Measurements from ENCODE around the gene ANKS1B.
"Not testable (repeated sequence)": the region's sequence is repeated elsewhere in the genome, so short reads cannot be mapped to it uniquely, and the experiment has no call there.

ANKS1B gene

GRCh38 chr12:99598785-99599184 lies 386.0 kb downstream of the ANKS1B start:
- no peak for DNase-seq (ENCODE audit: low spot score)

GRCh38 chr12:99596762-99597161 lies 388.0 kb downstream of the ANKS1B start:
- DNase-seq (ENCODE audit: low spot score), result no peak

- not testable (repeated sequence) for DNase-seq (ENCODE audit: low spot score)
These were observed 407.6 kb downstream of the ANKS1B start for GRCh38 chr12:99577125-99577524.

GRCh38 chr12:99573980-99574379 lies 410.8 kb downstream of the ANKS1B start:
- DNase-seq (ENCODE audit: low spot score), result no peak

- no peak for DNase-seq (ENCODE audit: low spot score)
These were observed 417.7 kb downstream of the ANKS1B start for GRCh38 chr12:99567072-99567471.

- no peak for DNase-seq (ENCODE audit: low spot score)
These were observed 426.6 kb downstream of the ANKS1B start for GRCh38 chr12:99558109-99558508.

- DNase-seq (ENCODE audit: low spot score), result no peak
These were observed 431.3 kb downstream of the ANKS1B start for GRCh38 chr12:99553461-99553860.

GRCh38 chr12:99552022-99552421 lies 432.7 kb downstream of the ANKS1B start:
- no peak for DNase-seq (ENCODE audit: low spot score)

GRCh38 chr12:99549651-99550050 lies 435.1 kb downstream of the ANKS1B start:
- no peak for DNase-seq (ENCODE audit: low spot score)

GRCh38 chr12:99549196-99549595 lies 435.5 kb downstream of the ANKS1B start:
- no peak for DNase-seq (ENCODE audit: low spot score)

GRCh38 chr12:99544457-99544856 lies 440.3 kb downstream of the ANKS1B start:
- DNase-seq (ENCODE audit: low spot score), result no peak

GRCh38 chr12:99529966-99530365 lies 454.8 kb downstream of the ANKS1B start:
- no peak for DNase-seq (ENCODE audit: low spot score)

GRCh38 chr12:99528478-99528877 lies 456.3 kb downstream of the ANKS1B start:
- no peak for DNase-seq (ENCODE audit: low spot score)

GRCh38 chr12:99523853-99524252 lies 460.9 kb downstream of the ANKS1B start:
- DNase-seq (ENCODE audit: low spot score), result no peak

- DNase-seq (ENCODE audit: low spot score), result no peak
These were observed 462.3 kb downstream of the ANKS1B start for GRCh38 chr12:99522456-99522855.

- DNase-seq (ENCODE audit: low spot score), result no peak
These were observed 463.1 kb downstream of the ANKS1B start for GRCh38 chr12:99521664-99522063.

- DNase-seq (ENCODE audit: low spot score), result no peak
These were observed 471.7 kb downstream of the ANKS1B start for GRCh38 chr12:99513066-99513465.

- no peak for DNase-seq (ENCODE audit: low spot score)
These were observed 478.9 kb downstream of the ANKS1B start for GRCh38 chr12:99505805-99506204.

GRCh38 chr12:99498756-99499155 lies 486.0 kb downstream of the ANKS1B start:
- no peak for DNase-seq (ENCODE audit: low spot score)

GRCh38 chr12:99495799-99496198 lies 488.9 kb downstream of the ANKS1B start:
- DNase-seq (ENCODE audit: low spot score), result no peak

- no peak for DNase-seq (ENCODE audit: low spot score)
These were observed 491.5 kb downstream of the ANKS1B start for GRCh38 chr12:99493197-99493596.

GRCh38 chr12:99486277-99486676 lies 498.5 kb downstream of the ANKS1B start:
- no peak for DNase-seq (ENCODE audit: low spot score)

GRCh38 chr12:99479149-99479548 lies 505.6 kb downstream of the ANKS1B start:
- DNase-seq (ENCODE audit: low spot score), result no peak

- peak; percentile 69 for DNase-seq (ENCODE audit: low spot score)
These were observed 507.8 kb downstream of the ANKS1B start for GRCh38 chr12:99476956-99477355.
